WTC11 (cell line): Measurements from ENCODE around the gene GUCA1A. TPM values are rescaled to one million over a fixed set of nuclear protein-coding genes. Genes with fewer than 3 reads are reported as not detected.

Experiments
- ATAC-seq: fragments of 200-7000 bp; cut with Tn5 transposase; 2 replicates; pipeline ENCODE4 v1.10.0; 2021; ENCODE audit warnings: mild to moderate bottlenecking, moderate library complexity
- CTCF ChIA-PET: fragments of 300-600 bp; sonication (Branson Sonifier 250); formaldehyde crosslinking; loops from one replicate; lab custom pipeline; 2021; ENCODE audit warnings: antibody characterized with exemption; lab: Charles Lee
- POLR2A ChIA-PET: fragments of 350-600 bp; sonication (Branson Sonifier 250); formaldehyde crosslinking; loops from one replicate; lab custom pipeline; 2021; ENCODE audit warnings: antibody characterized with exemption; lab: Charles Lee
- DNase-seq: peaks from one replicate; pipeline ENCODE4 v3.0.0; 2021; ENCODE audit warnings: low spot score
- H3K27ac Mint-ChIP-seq: 2 replicates; pipeline ENCODE4 v1.8.0; 2021; ENCODE audit warnings: mixed read lengths
- H3K27me3 Mint-ChIP-seq: 2 replicates; pipeline ENCODE4 v1.8.0; 2021; ENCODE audit warnings: low read depth, mild to moderate bottlenecking, moderate library complexity, mixed read lengths
- H3K36me3 Mint-ChIP-seq: 2 replicates; pipeline ENCODE4 v1.8.0; 2021; ENCODE audit warnings: mixed read lengths
- H3K4me1 Mint-ChIP-seq: 2 replicates; pipeline ENCODE4 v1.8.0; 2022; ENCODE audit warnings: mixed read lengths
- H3K4me3 Mint-ChIP-seq: 2 replicates; pipeline ENCODE4 v1.8.0; 2021; ENCODE audit warnings: mild to moderate bottlenecking, moderate library complexity, mixed read lengths
- H3K9me3 Mint-ChIP-seq: 2 replicates; pipeline ENCODE4 v1.8.0; 2021; ENCODE audit warnings: mixed read lengths
- AR ChIP-seq: fragments of 250-450 bp; sonication (Bioruptor Pico); IDR thresholded peaks from 2 replicates; pipeline ENCODE4 v1.9.0; 2021; ENCODE audit warnings: mild to moderate bottlenecking
- CREB1 ChIP-seq: sonication (generic); formaldehyde crosslinking; IDR thresholded peaks from 2 replicates; pipeline ENCODE4 v1.8.0; 2023; ENCODE audit warnings: mild to moderate bottlenecking, missing genetic modification reagents
- ERG ChIP-seq: fragments of 250-450 bp; sonication (Bioruptor Pico); IDR thresholded peaks from 2 replicates; pipeline ENCODE4 v1.8.0; 2021; ENCODE audit warnings: mild to moderate bottlenecking
- FOXP1 ChIP-seq: sonication (generic); formaldehyde crosslinking; IDR thresholded peaks from 2 replicates; pipeline ENCODE4 v1.8.0; 2022; ENCODE audit warnings: missing genetic modification reagents, mild to moderate bottlenecking, moderate library complexity, borderline replicate concordance
- JAZF1 ChIP-seq: fragments of 250-450 bp; sonication (Bioruptor Pico); IDR thresholded peaks from 2 replicates; pipeline ENCODE4 v1.9.0; 2021; ENCODE audit warnings: moderate library complexity, mild to moderate bottlenecking, inconsistent platforms
- NR1H2 ChIP-seq: sonication (generic); formaldehyde crosslinking; IDR thresholded peaks from 2 replicates; pipeline ENCODE4 v1.9.0; 2021; ENCODE audit warnings: mild to moderate bottlenecking, moderate library complexity, missing genetic modification reagents
- PREB ChIP-seq: sonication (generic); formaldehyde crosslinking; IDR thresholded peaks from 2 replicates; pipeline ENCODE4 v1.8.1; 2022; ENCODE audit warnings: mild to moderate bottlenecking, missing genetic modification reagents, moderate library complexity, borderline replicate concordance
- TCF7 ChIP-seq: sonication (generic); formaldehyde crosslinking; IDR thresholded peaks from 2 replicates; pipeline ENCODE4 v1.8.0; 2022; ENCODE audit warnings: mild to moderate bottlenecking, low read depth, missing genetic modification reagents, moderate library complexity
- TP53 ChIP-seq: sonication (generic); formaldehyde crosslinking; IDR thresholded peaks from 2 replicates; pipeline ENCODE4 v1.8.1; 2023; ENCODE audit warnings: mild to moderate bottlenecking, missing genetic modification reagents
- ZMAT4 ChIP-seq: fragments of 250-450 bp; sonication (Bioruptor Pico); IDR thresholded peaks from 2 replicates; pipeline ENCODE4 v1.9.0; 2021; ENCODE audit warnings: mild to moderate bottlenecking
- ZNF219 ChIP-seq: sonication (generic); formaldehyde crosslinking; IDR thresholded peaks from 2 replicates; pipeline ENCODE4 v1.8.0; 2023; ENCODE audit warnings: missing genetic modification reagents, mild to moderate bottlenecking, borderline replicate concordance
- ZNF232 ChIP-seq: sonication (generic); formaldehyde crosslinking; IDR thresholded peaks from 2 replicates; pipeline ENCODE4 v1.8.0; 2022; ENCODE audit warnings: mild to moderate bottlenecking, missing genetic modification reagents
- ZNF263 ChIP-seq: sonication (generic); formaldehyde crosslinking; IDR thresholded peaks from 2 replicates; pipeline ENCODE4 v1.8.1; 2022; ENCODE audit warnings: low read depth, mild to moderate bottlenecking, moderate library complexity, missing genetic modification reagents
- total RNA-seq: library from RNA; stranded (reverse); gene quantifications from 3 replicates; pipeline ENCODE4 v1.2.3, GENCODE V29; 2021
- TF ChIP-seq, protein P1 (sequence below): sonication (generic); formaldehyde crosslinking; IDR thresholded peaks from 2 replicates; pipeline ENCODE4 v1.8.0; 2022; ENCODE audit warnings: mild to moderate bottlenecking, missing genetic modification reagents
- TF ChIP-seq, protein P2 (sequence below): sonication (generic); formaldehyde crosslinking; IDR thresholded peaks from 2 replicates; pipeline ENCODE4 v1.8.1; 2023; ENCODE audit warnings: mild to moderate bottlenecking, missing genetic modification reagents
- TF ChIP-seq, protein P3 (sequence below): sonication (generic); formaldehyde crosslinking; IDR thresholded peaks from 2 replicates; pipeline ENCODE4 v1.8.0; 2022; ENCODE audit warnings: missing genetic modification reagents
- TF ChIP-seq, protein P4 (sequence below): sonication (generic); formaldehyde crosslinking; IDR thresholded peaks from 2 replicates; pipeline ENCODE4 v1.8.1; 2022; ENCODE audit warnings: mild to moderate bottlenecking, moderate library complexity, missing genetic modification reagents

Gene GUCA1A
- total RNA-seq, 1 experiment from 2014 or later, result 10.9 TPM

- DNase-seq, result no peak
- H3K36me3 Mint-ChIP-seq, result peaks cover 3% of the 10 kb centered on the region
- CTCF ChIA-PET, result interaction anchor here (0.6 to 1.8 kb wide), 7 partner anchors 18 to 978 kb away, joined by 3 to 6 read pairs (median 3); partner anchors contain the start of gene FRS3
- no peak for TF ChIP-seq ZNF232
- no peak for TF ChIP-seq JAZF1
- TF ChIP-seq AR (CRISPR knock-in tag), result no peak
- no peak for TF ChIP-seq ERG (CRISPR knock-in tag)
- TF ChIP-seq, protein P1, sequence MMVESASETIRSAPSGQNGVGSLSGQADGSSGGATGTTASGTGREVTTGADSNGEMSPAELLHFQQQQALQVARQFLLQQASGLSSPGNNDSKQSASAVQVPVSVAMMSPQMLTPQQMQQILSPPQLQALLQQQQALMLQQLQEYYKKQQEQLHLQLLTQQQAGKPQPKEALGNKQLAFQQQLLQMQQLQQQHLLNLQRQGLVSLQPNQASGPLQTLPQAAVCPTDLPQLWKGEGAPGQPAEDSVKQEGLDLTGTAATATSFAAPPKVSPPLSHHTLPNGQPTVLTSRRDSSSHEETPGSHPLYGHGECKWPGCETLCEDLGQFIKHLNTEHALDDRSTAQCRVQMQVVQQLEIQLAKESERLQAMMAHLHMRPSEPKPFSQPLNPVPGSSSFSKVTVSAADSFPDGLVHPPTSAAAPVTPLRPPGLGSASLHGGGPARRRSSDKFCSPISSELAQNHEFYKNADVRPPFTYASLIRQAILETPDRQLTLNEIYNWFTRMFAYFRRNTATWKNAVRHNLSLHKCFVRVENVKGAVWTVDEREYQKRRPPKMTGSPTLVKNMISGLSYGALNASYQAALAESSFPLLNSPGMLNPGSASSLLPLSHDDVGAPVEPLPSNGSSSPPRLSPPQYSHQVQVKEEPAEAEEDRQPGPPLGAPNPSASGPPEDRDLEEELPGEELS (CRISPR knock-in tag), result no peak
- TF ChIP-seq PREB (CRISPR knock-in tag), result no peak
- TF ChIP-seq ZNF263 (CRISPR knock-in tag), result no peak
- TF ChIP-seq NR1H2 (CRISPR knock-in tag), result no peak
- TF ChIP-seq CREB1, result no peak
- TF ChIP-seq, protein P2, sequence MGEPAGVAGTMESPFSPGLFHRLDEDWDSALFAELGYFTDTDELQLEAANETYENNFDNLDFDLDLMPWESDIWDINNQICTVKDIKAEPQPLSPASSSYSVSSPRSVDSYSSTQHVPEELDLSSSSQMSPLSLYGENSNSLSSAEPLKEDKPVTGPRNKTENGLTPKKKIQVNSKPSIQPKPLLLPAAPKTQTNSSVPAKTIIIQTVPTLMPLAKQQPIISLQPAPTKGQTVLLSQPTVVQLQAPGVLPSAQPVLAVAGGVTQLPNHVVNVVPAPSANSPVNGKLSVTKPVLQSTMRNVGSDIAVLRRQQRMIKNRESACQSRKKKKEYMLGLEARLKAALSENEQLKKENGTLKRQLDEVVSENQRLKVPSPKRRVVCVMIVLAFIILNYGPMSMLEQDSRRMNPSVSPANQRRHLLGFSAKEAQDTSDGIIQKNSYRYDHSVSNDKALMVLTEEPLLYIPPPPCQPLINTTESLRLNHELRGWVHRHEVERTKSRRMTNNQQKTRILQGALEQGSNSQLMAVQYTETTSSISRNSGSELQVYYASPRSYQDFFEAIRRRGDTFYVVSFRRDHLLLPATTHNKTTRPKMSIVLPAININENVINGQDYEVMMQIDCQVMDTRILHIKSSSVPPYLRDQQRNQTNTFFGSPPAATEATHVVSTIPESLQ (CRISPR knock-in tag), result no peak
- no peak for TF ChIP-seq FOXP1 (CRISPR knock-in tag)
- TF ChIP-seq TP53, result no peak
- TF ChIP-seq, protein P3, sequence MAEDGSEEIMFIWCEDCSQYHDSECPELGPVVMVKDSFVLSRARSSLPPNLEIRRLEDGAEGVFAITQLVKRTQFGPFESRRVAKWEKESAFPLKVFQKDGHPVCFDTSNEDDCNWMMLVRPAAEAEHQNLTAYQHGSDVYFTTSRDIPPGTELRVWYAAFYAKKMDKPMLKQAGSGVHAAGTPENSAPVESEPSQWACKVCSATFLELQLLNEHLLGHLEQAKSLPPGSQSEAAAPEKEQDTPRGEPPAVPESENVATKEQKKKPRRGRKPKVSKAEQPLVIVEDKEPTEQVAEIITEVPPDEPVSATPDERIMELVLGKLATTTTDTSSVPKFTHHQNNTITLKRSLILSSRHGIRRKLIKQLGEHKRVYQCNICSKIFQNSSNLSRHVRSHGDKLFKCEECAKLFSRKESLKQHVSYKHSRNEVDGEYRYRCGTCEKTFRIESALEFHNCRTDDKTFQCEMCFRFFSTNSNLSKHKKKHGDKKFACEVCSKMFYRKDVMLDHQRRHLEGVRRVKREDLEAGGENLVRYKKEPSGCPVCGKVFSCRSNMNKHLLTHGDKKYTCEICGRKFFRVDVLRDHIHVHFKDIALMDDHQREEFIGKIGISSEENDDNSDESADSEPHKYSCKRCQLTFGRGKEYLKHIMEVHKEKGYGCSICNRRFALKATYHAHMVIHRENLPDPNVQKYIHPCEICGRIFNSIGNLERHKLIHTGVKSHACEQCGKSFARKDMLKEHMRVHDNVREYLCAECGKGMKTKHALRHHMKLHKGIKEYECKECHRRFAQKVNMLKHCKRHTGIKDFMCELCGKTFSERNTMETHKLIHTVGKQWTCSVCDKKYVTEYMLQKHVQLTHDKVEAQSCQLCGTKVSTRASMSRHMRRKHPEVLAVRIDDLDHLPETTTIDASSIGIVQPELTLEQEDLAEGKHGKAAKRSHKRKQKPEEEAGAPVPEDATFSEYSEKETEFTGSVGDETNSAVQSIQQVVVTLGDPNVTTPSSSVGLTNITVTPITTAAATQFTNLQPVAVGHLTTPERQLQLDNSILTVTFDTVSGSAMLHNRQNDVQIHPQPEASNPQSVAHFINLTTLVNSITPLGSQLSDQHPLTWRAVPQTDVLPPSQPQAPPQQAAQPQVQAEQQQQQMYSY, result no peak
- no peak for TF ChIP-seq ZMAT4
- TF ChIP-seq, protein P4, sequence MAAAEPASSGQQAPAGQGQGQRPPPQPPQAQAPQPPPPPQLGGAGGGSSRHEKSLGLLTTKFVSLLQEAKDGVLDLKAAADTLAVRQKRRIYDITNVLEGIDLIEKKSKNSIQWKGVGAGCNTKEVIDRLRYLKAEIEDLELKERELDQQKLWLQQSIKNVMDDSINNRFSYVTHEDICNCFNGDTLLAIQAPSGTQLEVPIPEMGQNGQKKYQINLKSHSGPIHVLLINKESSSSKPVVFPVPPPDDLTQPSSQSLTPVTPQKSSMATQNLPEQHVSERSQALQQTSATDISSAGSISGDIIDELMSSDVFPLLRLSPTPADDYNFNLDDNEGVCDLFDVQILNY (CRISPR knock-in tag), result no peak
- TF ChIP-seq ZNF219, result no peak
- no peak for TF ChIP-seq TCF7 (CRISPR knock-in tag)
- TF ChIP-seq, all 79 proteins: peak for 0
- Mint-ChIP-seq H3K27me3 (no peaks in the 10 kb centered on the region; the same call in 1 of the 2 replicates), H3K4me1 (peaks cover 15% of the 10 kb centered on the region), H3K4me3 (no peak overlapping the region), H3K27ac (no peak overlapping the region), H3K9me3 (no peaks in the 10 kb centered on the region)
- POLR2A ChIA-PET, result no interaction called here
- no peak for ATAC-seq
Observed at GRCh38 chr6:42148058-42148457, 25.1 kb upstream of the GUCA1A start.
